Measurements from ENCODE around the gene DNLZ.

- no peak for TF ChIP-seq CTCF (IDR thresholded peaks at IDR 0.05; ENCODE audit: low read depth, low read length)
- TF ChIP-seq EZH2phosphoT487 (IDR thresholded peaks at IDR 0.05; ENCODE audit: low read depth): no peak
These were observed 14.8 kb upstream of the DNLZ start for GRCh38 chr9:136378170-136379002.

All from OCI-LY3 (cell line).